HEK293 (cell line): ENCODE results near the gene CARD10.

Experiments used
- KLF17 ChIP-seq: fragments of 450-650 bp; formaldehyde crosslinking; IDR thresholded peaks from 2 replicates; pipeline ENCODE4 v1.5.1; 2016; ENCODE audit warnings: missing biosample characterization, missing genetic modification characterization
- PRDM4 ChIP-seq: fragments of 450-650 bp; formaldehyde crosslinking; IDR thresholded peaks from 2 replicates; pipeline ENCODE4 v1.5.1; 2017; ENCODE audit warnings: missing biosample characterization, missing genetic modification characterization
- SCRT2 ChIP-seq: fragments of 450-650 bp; formaldehyde crosslinking; IDR thresholded peaks from 2 replicates; pipeline ENCODE4 v1.5.1; 2016; ENCODE audit warnings: missing biosample characterization, missing genetic modification characterization
- SP7 ChIP-seq: fragments of 450-650 bp; formaldehyde crosslinking; IDR thresholded peaks from 2 replicates; pipeline ENCODE4 v1.5.1; 2016; ENCODE audit warnings: missing biosample characterization, missing genetic modification characterization
- TRIM28 ChIP-seq: IDR thresholded peaks from 2 replicates; pipeline ENCODE4 v1.6.1; 2011; ENCODE audit warnings: low read length, control low read depth, borderline replicate concordance
- ZBTB26 ChIP-seq: fragments of 450-650 bp; formaldehyde crosslinking; optimal IDR thresholded peaks from 2 replicates; pipeline ENCODE3; 2016; ENCODE audit warnings: missing biosample characterization, mild to moderate bottlenecking, missing genetic modification characterization
- ZBTB8A ChIP-seq: fragments of 450-650 bp; formaldehyde crosslinking; IDR thresholded peaks from 2 replicates; pipeline ENCODE4 v1.5.1; 2016; ENCODE audit warnings: missing biosample characterization, missing genetic modification characterization
- ZNF132 ChIP-seq: fragments of 450-650 bp; formaldehyde crosslinking; IDR thresholded peaks from 2 replicates; pipeline ENCODE4 v1.5.1; 2017; ENCODE audit warnings: missing biosample characterization, missing genetic modification characterization, borderline replicate concordance
- ZNF184 ChIP-seq: fragments of 450-650 bp; IDR thresholded peaks from 2 replicates; pipeline ENCODE4 v1.5.1; 2018; ENCODE audit warnings: missing biosample characterization, mild to moderate bottlenecking, missing genetic modification characterization
- ZNF214 ChIP-seq: fragments of 450-650 bp; formaldehyde crosslinking; IDR thresholded peaks from 2 replicates; pipeline ENCODE4 v1.5.1; 2017; ENCODE audit warnings: missing biosample characterization, mild to moderate bottlenecking, missing genetic modification characterization, borderline replicate concordance
- ZNF24 ChIP-seq: fragments of 450-650 bp; formaldehyde crosslinking; IDR thresholded peaks from 2 replicates; pipeline ENCODE4 v1.5.1; 2016; ENCODE audit warnings: missing biosample characterization, missing genetic modification characterization
- ZNF274 ChIP-seq, 2 experiments: fragments of 200-500 bp in 1 of 2; fragments of 450-650 bp in 1 of 2; sonication (Bioruptor generic) in 1 of 2; formaldehyde crosslinking in 1 of 2; IDR thresholded peaks; 2 replicates each; pipeline versions ENCODE4 v1.5.1 to v1.6.1; 2014 to 2016; ENCODE audit warnings: borderline replicate concordance in 1 of 2, inconsistent platforms in 1 of 2, low read length in 1 of 2, missing biosample characterization in 1 of 2, missing genetic modification characterization in 1 of 2
- ZNF335 ChIP-seq: fragments of 450-650 bp; formaldehyde crosslinking; conservative IDR thresholded peaks from 2 replicates; pipeline ENCODE4 v1.5.1; 2016; ENCODE audit warnings: missing biosample characterization, missing genetic modification characterization
- ZNF341 ChIP-seq: fragments of 450-650 bp; formaldehyde crosslinking; IDR thresholded peaks from 2 replicates; pipeline ENCODE4; 2016; ENCODE audit warnings: low read depth, missing biosample characterization, missing genetic modification characterization
- ZNF362 ChIP-seq: fragments of 450-650 bp; formaldehyde crosslinking; IDR thresholded peaks from 2 replicates; pipeline ENCODE4 v1.5.1; 2016; ENCODE audit warnings: missing biosample characterization, missing genetic modification characterization
- ZNF449 ChIP-seq: fragments of 450-650 bp; formaldehyde crosslinking; IDR thresholded peaks from 2 replicates; pipeline ENCODE4 v1.5.1; 2017; ENCODE audit warnings: missing biosample characterization, mild to moderate bottlenecking, missing genetic modification characterization, moderate library complexity
- ZNF510 ChIP-seq: fragments of 450-650 bp; formaldehyde crosslinking; IDR thresholded peaks from 2 replicates; pipeline ENCODE4 v1.5.1; 2018; ENCODE audit warnings: mild to moderate bottlenecking, missing genetic modification characterization, missing biosample characterization; ENCODE audit not compliant: insufficient replicate concordance
- ZNF530 ChIP-seq: fragments of 450-650 bp; formaldehyde crosslinking; IDR thresholded peaks from 2 replicates; pipeline ENCODE4 v1.5.1; 2016; ENCODE audit warnings: low read depth, missing biosample characterization, missing genetic modification characterization
- ZSCAN16 ChIP-seq: fragments of 450-650 bp; formaldehyde crosslinking; IDR thresholded peaks from 2 replicates; pipeline ENCODE4 v1.5.1; 2016; ENCODE audit warnings: missing biosample characterization, missing genetic modification characterization
- TF ChIP-seq, protein P1 (sequence below): fragments of 450-650 bp; formaldehyde crosslinking; conservative IDR thresholded peaks from 2 replicates; pipeline ENCODE4 v1.5.1; 2016; ENCODE audit warnings: low read depth, missing biosample characterization, missing genetic modification characterization
- TF ChIP-seq, protein P2 (sequence below): fragments of 450-650 bp; formaldehyde crosslinking; IDR thresholded peaks from 2 replicates; pipeline ENCODE4 v1.5.1; 2016; ENCODE audit warnings: missing biosample characterization, missing genetic modification characterization
- TF ChIP-seq, protein P3 (sequence below): fragments of 450-650 bp; formaldehyde crosslinking; IDR thresholded peaks from 2 replicates; pipeline ENCODE4 v1.5.1; 2016; ENCODE audit warnings: missing biosample characterization, missing genetic modification characterization

CARD10 gene

DNA sequence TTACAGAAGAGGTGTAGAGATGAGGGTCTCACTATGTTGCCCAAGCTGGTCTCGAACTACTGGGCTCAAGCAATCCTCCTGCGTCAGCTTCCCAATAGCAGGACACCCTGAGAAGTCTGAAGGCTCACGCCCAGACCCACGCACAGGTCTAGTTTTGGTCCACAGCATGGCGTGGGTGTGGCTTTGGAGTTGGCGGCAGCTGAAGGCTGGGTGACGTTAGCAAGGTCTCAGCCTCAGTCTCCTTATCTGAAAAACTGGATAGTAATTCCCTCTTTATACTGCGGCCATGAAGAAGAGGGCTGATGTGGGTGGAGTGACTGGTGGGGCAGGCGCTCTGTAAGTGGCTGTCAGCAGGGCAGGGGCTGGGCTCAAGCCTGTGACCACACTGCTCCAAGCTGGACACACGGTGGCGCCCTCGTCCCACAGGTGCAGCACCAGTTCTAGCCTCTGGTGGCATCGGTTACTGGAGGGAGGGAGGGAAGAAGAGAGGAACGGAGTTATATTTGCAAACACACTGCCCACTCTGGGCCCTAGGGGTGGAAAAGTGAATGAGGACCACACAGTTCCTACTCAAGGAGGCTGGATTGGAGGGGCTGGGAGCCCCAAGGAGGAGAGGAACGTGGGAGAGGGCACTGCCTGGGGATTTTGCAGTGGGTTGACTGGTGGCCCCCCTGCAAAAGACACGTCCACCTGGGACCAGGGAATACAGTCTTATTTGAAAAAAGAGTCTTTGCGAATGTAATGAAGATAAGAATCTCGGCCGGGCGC is 19.6 kb upstream of the CARD10 start (continued):
- TF ChIP-seq PRDM4 (tag by site-specific recombination) (no peak), ZNF335 (tag by site-specific recombination) (peak; percentile 18; the same call in 1 of the 2 replicates), SCRT2 (tag by site-specific recombination) (peak; percentile 47), KLF17 (tag by site-specific recombination) (peak; percentile 81), ZNF362 (no peak), TRIM28 (0 out of 2 replicates have a peak, but pooled peaks have one; percentile 16), ZSCAN16 (tag by site-specific recombination) (no peak), ZNF449 (tag by site-specific recombination) (no peak), ZNF341 (peak; percentile 93), ZNF274 (IDR thresholded peaks at IDR 0.05; ENCODE audit: low read length) (no peak), ZNF274 (tag by site-specific recombination; IDR thresholded peaks at IDR 0.05; ENCODE audit: borderline replicate concordance) (no peak), ZBTB26 (tag by site-specific recombination) (peak; percentile 25), ZNF510 (tag by site-specific recombination) (no peak), ZNF184 (no peak), ZNF214 (tag by site-specific recombination) (no peak), ZNF24 (peak; percentile 16; the same call in 1 of the 2 replicates), ZNF530 (tag by site-specific recombination) (no peak), ZNF132 (tag by site-specific recombination) (no peak), SP7 (tag by site-specific recombination) (peak; percentile 32; the same call in 1 of the 2 replicates), ZBTB8A (peak; percentile 48)
- TF ChIP-seq, protein P1, sequence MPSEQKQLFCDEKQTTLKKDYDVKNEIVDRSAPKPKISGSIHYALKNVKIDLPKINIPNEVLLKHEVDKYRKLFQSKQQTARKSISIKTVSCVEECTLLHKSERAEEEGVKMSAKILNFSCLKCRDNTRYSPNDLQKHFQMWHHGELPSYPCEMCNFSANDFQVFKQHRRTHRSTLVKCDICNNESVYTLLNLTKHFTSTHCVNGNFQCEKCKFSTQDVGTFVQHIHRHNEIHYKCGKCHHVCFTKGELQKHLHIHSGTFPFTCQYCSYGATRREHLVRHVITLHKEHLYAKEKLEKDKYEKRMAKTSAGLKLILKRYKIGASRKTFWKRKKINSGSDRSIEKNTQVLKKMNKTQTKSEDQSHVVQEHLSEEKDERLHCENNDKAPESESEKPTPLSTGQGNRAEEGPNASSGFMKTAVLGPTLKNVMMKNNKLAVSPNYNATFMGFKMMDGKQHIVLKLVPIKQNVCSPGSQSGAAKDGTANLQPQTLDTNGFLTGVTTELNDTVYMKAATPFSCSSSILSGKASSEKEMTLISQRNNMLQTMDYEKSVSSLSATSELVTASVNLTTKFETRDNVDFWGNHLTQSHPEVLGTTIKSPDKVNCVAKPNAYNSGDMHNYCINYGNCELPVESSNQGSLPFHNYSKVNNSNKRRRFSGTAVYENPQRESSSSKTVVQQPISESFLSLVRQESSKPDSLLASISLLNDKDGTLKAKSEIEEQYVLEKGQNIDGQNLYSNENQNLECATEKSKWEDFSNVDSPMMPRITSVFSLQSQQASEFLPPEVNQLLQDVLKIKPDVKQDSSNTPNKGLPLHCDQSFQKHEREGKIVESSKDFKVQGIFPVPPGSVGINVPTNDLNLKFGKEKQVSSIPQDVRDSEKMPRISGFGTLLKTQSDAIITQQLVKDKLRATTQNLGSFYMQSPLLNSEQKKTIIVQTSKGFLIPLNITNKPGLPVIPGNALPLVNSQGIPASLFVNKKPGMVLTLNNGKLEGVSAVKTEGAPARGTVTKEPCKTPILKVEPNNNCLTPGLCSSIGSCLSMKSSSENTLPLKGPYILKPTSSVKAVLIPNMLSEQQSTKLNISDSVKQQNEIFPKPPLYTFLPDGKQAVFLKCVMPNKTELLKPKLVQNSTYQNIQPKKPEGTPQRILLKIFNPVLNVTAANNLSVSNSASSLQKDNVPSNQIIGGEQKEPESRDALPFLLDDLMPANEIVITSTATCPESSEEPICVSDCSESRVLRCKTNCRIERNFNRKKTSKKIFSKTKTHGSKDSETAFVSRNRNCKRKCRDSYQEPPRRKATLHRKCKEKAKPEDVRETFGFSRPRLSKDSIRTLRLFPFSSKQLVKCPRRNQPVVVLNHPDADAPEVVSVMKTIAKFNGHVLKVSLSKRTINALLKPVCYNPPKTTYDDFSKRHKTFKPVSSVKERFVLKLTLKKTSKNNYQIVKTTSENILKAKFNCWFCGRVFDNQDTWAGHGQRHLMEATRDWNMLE (tag by site-specific recombination): no peak
- TF ChIP-seq, protein P2, sequence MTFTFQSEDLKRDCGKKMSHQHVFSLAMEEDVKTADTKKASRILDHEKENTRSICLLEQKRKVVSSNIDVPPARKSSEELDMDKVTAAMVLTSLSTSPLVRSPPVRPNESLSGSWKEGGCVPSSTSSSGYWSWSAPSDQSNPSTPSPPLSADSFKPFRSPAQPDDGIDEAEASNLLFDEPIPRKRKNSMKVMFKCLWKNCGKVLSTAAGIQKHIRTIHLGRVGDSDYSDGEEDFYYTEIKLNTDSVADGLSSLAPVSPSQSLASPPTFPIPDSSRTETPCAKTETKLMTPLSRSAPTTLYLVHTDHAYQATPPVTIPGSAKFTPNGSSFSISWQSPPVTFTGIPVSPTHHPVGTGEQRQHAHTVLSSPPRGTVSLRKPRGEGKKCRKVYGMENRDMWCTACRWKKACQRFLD (tag by site-specific recombination): no peak
- TF ChIP-seq, protein P3, sequence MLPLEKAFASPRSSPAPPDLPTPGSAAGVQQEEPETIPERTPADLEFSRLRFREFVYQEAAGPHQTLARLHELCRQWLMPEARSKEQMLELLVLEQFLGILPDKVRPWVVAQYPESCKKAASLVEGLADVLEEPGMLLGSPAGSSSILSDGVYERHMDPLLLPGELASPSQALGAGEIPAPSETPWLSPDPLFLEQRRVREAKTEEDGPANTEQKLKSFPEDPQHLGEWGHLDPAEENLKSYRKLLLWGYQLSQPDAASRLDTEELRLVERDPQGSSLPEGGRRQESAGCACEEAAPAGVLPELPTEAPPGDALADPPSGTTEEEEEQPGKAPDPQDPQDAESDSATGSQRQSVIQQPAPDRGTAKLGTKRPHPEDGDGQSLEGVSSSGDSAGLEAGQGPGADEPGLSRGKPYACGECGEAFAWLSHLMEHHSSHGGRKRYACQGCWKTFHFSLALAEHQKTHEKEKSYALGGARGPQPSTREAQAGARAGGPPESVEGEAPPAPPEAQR (tag by site-specific recombination): no peak
